ENCODE results near the gene ZHX3. TPM values are rescaled to one million over a fixed set of nuclear protein-coding genes. Genes with fewer than 3 reads are reported as not detected.
A peak's percentile ranks its signal among the peaks of the same experiment; 100 is the strongest.

ZHX3 gene
- total and polyA plus RNA-seq, 10 of the 15 experiments (the other 5 are each of a cell fraction or from before 2014, with no cell fraction given), result 1.3 to 14.0 (median 5.0) TPM

DNA sequence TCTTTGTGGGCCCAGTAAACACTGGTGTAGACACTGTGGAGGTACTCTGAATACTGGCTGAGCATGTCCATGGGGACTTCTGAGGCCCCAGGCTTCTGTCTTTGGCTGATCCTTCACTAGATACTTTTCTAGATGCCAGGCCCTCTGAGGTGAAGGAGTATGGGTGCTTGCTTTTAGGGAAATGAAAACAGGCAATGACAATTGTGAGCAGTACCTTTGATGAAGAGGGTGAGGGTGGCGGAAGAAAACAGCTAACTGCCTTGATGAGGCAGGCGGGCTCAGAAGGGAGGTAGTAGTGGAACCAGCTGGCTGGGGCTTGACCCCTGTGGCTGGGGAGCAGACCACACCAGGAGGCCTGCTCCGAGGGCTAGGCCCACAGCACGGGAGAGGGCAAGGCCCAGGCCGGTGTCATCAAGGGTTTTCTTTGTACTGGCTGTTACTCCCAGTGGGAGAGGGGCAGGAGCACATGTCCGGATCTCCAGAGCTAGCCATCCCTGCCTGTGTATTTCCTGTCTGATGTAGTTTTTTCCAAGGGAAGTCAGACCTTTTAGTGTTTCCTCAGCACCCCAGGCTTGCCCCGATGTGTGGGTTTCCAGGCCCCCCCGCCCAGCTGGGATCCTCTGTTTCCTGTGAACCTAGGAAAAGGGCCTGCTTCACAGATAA, 176.2 kb downstream of the ZHX3 start:
- Histone ChIP-seq H3K79me2 (ENCODE audit: control insufficient read depth, insufficient read depth, low read length) (peaks cover 92% of the 10 kb centered on the region), H3K4me2 (ENCODE audit: control insufficient read depth, insufficient read depth) (peak overlapping the region; percentile 75), H3K9ac (ENCODE audit: control insufficient read depth, insufficient read depth, low read length) (peak overlapping the region; percentile 50), H3K9me3 (replicated peaks; ENCODE audit: control insufficient read depth, insufficient read depth, low read length) (no peaks in the 10 kb centered on the region), H3K27ac (ENCODE audit: control insufficient read depth, insufficient read depth) (peak overlapping the region; percentile 61), H3K27me3 (replicated peaks in 1 of 2; ENCODE audit: control insufficient read depth in 2 of 2, insufficient read depth in 2 of 2, low read length in 1 of 2) (no peaks in the 10 kb centered on the region), H4K20me1 (ENCODE audit: control insufficient read depth, insufficient read depth) (peaks cover 9% of the 10 kb centered on the region), H3K4me3 (0 out of 2 replicates have a peak overlapping the region, but pooled peaks have one; percentile 32), H2AFZ (ENCODE audit: control insufficient read depth, low read depth, low read length) (no peak overlapping the region), H3K36me3 (ENCODE audit: control insufficient read depth in 2 of 2, insufficient read depth in 2 of 2, low read length in 1 of 2) (peaks cover 0 to 3% of the 10 kb centered on the region in 2 experiments; a peak in 3 of 4 replicates), H3K4me1 (ENCODE audit: control insufficient read depth, insufficient read depth, low read length) (peaks cover 48% of the 10 kb centered on the region)
- 69% methylated on average over 8 of the region's 8 CpGs for WGBS (ENCODE audit: insufficient coverage, insufficient replicate concordance, low lambda C conversion rate, missing lambda C conversion rate)
- no TSS peak for BruUV-seq (replicated peaks)
- CTCF ChIA-PET, result interaction anchor here (0.7 to 10.1 kb wide), 10 partner anchors 8 to 199 kb away, joined by 3 to 75 read pairs (median 5); partner anchors contain the start of gene LPIN3
- FAIRE-seq (no peak), ATAC-seq (peak; percentile 32), DNase-seq (ENCODE audit: low read depth, low spot score) (no peak)
- POLR2A ChIA-PET, result interaction anchor here (0.7 to 11.3 kb wide), 7 partner anchors 7 to 552 kb away, joined by 3 to 84 read pairs (median 4); no protein-coding TSS in a partner anchor
- intact Hi-C loops (cut with micrococcal nuclease; ENCODE audit: unreplicated experiment), result no loop called here
- SMC1A ChIA-PET (ENCODE audit: uncharacterized antibody, unreplicated experiment), result interaction anchor here (0.5 to 5.9 kb wide), 11 partner anchors 8 to 165 kb away, joined by 3 to 71 read pairs (median 5); no protein-coding TSS in a partner anchor
- in situ Hi-C loops (cut with MboI), result no loop called here
- RAD21 ChIA-PET (ENCODE audit: unreplicated experiment), result interaction anchor here (0.8 to 4.0 kb wide), 5 partner anchors 16 to 151 kb away, joined by 3 to 42 read pairs (median 4); no protein-coding TSS in a partner anchor
- no peak for TF ChIP-seq MYB (IDR thresholded peaks at IDR 0.05; ENCODE audit: borderline replicate concordance, low read depth, low read length)
- 0 out of 2 replicates have a peak, but pooled peaks have one; percentile 22 for TF ChIP-seq CHD2 (IDR thresholded peaks at IDR 0.05; ENCODE audit: borderline replicate concordance, low read depth, low read length)
- no peak for TF ChIP-seq POLR2AphosphoS2 (IDR thresholded peaks at IDR 0.05; ENCODE audit: low read depth, low read length)
- TF ChIP-seq SPI1 (IDR thresholded peaks at IDR 0.05; ENCODE audit: borderline replicate concordance, insufficient read depth, low read depth, low read length), result peak; percentile 65; the same call in 1 of the 2 replicates
- TF ChIP-seq BMI1 (IDR thresholded peaks at IDR 0.05; ENCODE audit: borderline replicate concordance), result no peak
- TF ChIP-seq CEBPB (IDR thresholded peaks at IDR 0.05; ENCODE audit: borderline replicate concordance in 1 of 2, low read depth in 2 of 2, low read length in 2 of 2), result no peak
- TF ChIP-seq, protein P1, sequence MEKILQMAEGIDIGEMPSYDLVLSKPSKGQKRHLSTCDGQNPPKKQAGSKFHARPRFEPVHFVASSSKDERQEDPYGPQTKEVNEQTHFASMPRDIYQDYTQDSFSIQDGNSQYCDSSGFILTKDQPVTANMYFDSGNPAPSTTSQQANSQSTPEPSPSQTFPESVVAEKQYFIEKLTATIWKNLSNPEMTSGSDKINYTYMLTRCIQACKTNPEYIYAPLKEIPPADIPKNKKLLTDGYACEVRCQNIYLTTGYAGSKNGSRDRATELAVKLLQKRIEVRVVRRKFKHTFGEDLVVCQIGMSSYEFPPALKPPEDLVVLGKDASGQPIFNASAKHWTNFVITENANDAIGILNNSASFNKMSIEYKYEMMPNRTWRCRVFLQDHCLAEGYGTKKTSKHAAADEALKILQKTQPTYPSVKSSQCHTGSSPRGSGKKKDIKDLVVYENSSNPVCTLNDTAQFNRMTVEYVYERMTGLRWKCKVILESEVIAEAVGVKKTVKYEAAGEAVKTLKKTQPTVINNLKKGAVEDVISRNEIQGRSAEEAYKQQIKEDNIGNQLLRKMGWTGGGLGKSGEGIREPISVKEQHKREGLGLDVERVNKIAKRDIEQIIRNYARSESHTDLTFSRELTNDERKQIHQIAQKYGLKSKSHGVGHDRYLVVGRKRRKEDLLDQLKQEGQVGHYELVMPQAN (conservative IDR thresholded peaks at IDR 0.05), result 0 out of 2 replicates have a peak, but pooled peaks have one; percentile 31
- peak; percentile 99 for TF ChIP-seq NR2F1 (conservative IDR thresholded peaks at IDR 0.05)
- TF ChIP-seq SIN3A (IDR thresholded peaks at IDR 0.05; ENCODE audit: low read depth, low read length), result 0 out of 2 replicates have a peak, but pooled peaks have one; percentile 38
- peak; percentile 31; the same call in 1 of the 2 replicates for TF ChIP-seq MTA2 (IDR thresholded peaks at IDR 0.05; ENCODE audit: low read depth)
- TF ChIP-seq, protein P2, sequence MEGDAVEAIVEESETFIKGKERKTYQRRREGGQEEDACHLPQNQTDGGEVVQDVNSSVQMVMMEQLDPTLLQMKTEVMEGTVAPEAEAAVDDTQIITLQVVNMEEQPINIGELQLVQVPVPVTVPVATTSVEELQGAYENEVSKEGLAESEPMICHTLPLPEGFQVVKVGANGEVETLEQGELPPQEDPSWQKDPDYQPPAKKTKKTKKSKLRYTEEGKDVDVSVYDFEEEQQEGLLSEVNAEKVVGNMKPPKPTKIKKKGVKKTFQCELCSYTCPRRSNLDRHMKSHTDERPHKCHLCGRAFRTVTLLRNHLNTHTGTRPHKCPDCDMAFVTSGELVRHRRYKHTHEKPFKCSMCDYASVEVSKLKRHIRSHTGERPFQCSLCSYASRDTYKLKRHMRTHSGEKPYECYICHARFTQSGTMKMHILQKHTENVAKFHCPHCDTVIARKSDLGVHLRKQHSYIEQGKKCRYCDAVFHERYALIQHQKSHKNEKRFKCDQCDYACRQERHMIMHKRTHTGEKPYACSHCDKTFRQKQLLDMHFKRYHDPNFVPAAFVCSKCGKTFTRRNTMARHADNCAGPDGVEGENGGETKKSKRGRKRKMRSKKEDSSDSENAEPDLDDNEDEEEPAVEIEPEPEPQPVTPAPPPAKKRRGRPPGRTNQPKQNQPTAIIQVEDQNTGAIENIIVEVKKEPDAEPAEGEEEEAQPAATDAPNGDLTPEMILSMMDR (IDR thresholded peaks at IDR 0.05 in 2 of 3, conservative IDR thresholded peaks at IDR 0.05 in 1 of 3; ENCODE audit: control insufficient read depth in 2 of 3, extremely low read depth in 1 of 3, insufficient read depth in 1 of 3, low read depth in 3 of 3, low read length in 3 of 3), result no peak
- TF ChIP-seq SRF (IDR thresholded peaks at IDR 0.05; ENCODE audit: low read depth in 2 of 2, low read length in 2 of 2), result no peak
- TF ChIP-seq TCF12 (IDR thresholded peaks at IDR 0.05; ENCODE audit: low read depth, low read length), result 0 out of 2 replicates have a peak, but pooled peaks have one; percentile 35
- no peak for TF ChIP-seq GABPA (IDR thresholded peaks at IDR 0.05; ENCODE audit: low read depth)
- 0 out of 2 replicates have a peak, but pooled peaks have one; percentile 20 for TF ChIP-seq TBL1XR1 (IDR thresholded peaks at IDR 0.05; ENCODE audit: low read depth, low read length)
- peak; percentile 46; the same call in 1 of the 2 replicates for TF ChIP-seq DPF2 (IDR thresholded peaks at IDR 0.05)
- no peak for TF ChIP-seq HDAC6 (IDR thresholded peaks at IDR 0.05; ENCODE audit: unreplicated experiment)
